ENCODE results near the gene GTPBP6.
"Not testable (repeated sequence)": the region's sequence is repeated elsewhere in the genome, so short reads cannot be mapped to it uniquely, and the experiment has no call there.

The GTPBP6 gene

DNA sequence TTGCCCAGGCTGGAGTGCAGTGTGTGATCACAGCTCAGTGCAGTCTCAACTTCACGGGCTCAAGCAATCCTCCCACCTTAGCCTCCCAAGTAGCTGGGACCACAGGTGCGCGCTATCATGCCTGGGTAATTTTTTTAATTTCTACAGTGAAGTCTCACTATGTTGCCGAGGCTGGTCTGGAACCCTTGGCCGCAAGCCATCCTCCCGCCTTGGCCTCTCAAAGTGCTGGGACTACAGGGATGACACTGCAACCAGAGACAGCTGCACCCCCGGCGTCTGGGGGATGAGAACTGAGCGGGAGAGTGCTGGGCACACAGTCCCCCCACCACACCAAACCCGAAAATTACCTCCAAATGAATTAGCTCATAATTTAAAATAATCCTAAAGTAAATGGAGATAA, 33.1 kb upstream of the GTPBP6 start:
- no peak for DNase-seq

DNA sequence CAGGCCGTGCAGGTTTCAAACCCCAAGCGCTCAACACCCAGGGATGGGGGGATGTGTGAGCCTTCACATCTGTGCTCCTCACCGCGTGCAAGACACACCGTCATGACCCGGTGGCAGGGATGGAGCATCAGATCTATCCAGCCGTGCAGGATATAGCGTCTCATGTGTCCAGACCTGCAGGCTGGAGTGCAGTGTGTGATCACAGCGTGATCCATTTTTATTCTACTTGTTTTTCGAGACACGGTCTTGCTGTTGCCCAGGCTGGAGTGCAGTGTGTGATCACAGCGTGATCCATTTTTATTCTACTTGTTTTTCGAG, 32.7 kb upstream of the GTPBP6 start:
- not testable (repeated sequence) for DNase-seq

DNA sequence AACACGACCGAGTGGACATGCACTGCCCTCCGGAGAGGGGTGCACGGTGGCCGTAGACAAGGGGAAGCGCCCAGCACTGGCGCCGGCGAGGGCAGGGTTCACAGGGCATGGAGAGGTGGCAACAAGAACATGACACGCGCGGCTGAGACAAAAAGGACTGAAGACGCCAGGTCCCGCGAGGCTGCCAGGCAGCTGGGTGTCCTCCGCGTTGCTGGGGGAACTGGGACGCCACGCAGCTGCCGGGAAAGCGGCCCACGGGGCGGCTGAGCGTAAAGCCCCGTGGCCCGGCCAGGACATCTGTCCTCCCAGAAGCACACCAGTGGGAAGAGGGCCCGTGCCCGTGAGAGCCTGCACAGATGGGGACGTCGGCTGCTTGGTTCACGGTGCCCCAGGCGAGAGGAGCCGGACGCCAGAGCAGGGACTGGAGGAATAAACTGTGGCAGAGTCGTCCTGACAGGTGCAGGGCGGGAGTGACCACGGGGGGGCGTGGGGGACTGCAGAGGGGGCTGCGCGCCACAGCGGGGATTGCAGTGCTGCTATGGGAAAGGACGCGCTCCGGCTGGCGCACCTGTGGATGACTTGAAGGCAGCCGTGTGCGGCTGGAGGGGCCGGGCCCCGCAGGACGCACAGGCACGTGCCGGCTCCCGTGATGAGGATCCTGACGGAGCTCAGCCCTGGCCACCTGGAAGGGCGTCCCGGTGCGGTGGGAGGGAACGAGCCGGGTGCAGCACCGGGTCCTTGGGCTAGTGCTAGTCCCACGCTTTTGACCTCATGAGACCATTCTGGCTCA, 32.1 kb upstream of the GTPBP6 start:
- no peak for DNase-seq

DNA sequence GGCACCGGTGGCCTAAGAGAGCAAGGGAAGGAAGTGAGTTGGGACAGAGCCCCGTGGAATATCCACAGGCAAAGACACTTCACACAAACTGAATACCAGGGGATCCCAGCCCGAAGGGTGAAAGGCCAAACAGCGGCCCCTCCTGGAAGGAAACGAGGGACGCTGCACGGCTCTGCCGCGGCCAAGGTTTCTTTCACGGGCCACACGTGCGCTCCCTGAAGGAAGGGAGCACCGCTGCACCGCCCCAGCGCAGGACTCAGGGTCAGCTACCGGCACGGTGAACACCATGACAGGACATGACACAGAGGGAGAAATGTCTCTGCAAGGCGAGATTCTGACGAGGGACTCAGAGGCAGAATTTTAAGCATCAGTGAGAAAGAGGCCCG, 31.5 kb upstream of the GTPBP6 start:
- DNase-seq = no peak

DNA sequence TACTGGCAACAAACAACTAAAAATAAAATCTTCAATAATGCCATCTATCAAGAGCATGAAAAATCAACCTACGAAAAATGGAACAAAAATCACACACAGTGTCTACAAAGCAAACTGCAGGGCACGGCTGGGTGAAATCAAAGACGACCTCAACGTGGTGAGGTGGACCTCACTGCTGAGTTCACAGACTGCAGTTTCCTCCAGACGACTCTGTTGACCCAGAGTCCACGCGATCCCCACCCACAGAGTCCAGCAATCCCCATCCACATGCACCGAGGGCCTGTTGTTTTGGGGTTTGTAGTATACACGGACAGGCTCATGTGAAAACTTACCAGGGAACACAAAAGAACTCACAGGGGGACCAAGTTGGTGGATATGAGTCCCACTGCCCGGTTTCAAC, 31.1 kb upstream of the GTPBP6 start:
- DNase-seq = no peak

DNA sequence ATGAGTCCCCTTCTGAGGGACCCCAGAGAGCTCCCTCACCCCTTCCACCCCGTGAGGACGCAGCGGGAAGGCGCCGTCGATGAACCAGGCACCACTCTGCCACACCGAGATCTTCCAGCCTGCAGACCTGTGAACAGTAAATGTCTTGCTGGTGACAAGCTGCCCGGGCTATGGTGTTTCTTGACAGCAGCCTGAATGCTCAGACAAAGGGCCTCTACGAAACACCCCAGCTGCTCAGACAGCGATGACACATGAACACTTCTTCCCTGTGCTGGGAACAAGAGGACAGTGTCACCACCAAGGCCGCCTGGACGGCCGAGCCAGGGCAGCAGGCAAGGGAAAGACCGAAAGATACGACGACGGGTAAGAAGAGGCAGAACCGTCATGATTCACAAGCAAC, 30.6 kb upstream of the GTPBP6 start:
- no peak for DNase-seq

DNA sequence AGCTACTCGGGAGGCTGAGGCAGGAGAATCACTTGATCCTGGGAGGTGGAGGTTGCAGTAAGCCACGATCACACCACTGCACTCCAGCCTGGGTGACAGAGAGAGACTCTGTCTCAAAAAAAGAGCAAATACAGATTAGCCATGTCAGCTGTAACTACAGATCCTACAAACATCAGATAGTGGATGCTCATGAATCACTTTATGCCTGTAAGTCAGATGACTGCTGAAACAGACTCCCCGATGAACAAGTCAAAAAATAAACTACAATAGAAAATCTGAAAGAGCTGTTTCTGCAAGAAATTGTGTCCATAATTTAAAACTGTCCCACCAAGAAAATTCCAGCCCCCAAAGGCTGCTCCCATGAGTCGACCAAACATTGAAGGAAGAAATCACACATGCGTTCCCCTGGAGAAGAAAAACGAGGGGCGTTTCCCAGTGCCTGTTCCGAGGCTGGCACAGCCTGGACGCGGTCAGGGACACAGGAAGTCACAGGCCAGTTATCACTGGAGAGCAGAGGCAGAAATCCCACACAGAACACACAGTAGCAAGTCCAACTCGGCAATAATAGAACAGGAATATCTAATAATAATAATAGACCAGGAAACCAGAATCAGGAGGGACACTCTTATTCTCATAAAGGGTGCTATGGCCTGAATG, 30.0 kb upstream of the GTPBP6 start:
- DNase-seq = no peak

DNA sequence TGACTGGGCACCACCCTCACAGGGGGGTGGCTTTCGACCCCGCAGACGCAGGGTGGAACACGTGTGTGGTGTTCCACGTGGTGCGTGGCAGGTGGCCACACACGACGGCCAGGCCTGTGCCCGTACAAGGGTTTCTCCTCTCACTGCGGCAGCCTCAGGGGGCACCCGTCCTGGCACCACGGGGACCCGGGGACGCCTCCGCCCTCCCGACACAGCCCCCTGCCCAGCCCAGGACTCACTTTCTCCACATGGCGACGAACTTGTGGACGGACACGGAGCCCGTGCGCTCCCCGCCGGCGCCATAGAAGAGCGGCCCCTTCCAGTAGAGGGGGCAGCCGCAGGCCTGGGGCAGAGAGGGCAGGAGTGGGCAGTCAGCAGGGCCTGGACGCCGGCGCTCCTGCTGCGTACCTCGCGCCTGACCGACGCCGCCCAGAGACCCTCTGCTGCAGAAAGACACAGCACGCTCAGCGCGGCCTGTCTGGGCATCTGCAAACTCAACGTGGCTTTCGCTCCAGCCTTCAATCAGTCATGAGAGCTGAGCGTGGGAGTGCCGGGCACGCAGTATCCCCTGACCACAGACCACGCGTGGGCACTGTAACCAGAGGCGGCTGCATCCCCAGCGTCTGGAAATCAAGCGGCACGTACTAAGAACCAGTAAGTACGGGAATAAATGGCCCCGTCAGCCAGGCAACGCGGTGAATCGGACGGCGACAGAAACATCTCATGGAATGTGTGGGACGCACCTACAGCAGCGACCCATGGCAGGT, 28.9 kb upstream of the GTPBP6 start:
- DNase-seq = no peak

DNA sequence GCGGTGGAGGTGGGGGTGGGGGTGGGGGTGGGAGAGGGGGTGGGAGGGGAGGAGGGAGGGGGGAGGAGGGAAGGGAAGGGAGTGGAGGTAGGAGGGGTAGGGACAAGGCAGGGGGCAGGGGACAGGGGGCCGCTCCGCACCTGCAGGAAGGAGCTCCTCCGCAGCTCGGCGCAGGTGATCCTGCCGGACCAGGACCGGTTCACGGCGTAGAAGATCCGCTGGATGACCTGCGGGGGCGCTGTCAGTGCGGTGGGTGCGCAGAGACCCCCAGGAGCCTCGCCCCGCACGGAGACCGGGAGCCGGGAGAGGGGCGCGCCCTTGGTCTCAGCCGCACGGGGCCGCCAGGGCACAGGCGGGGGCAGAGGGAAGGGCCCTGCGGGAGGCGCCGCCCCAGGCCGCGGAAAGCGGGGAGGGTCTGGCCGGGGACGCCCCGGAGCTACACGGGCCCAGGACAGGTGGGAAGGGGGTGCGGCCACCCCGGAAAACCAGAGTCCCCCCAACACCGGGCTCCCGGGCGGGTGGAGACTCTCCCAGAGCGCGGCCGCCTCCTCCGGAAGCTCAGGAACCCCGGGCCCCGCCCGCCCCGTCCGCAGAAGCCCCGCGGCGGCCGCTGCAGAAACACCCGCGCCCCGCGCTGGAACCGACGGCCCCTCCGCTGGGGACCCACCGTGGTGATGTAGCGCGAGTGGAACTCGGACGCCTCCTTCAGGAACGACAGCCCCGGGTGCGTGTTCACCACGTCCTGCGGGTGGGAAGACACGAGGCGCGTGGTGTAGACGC, 27.6 kb upstream of the GTPBP6 start:
- DNase-seq = no peak

DNA sequence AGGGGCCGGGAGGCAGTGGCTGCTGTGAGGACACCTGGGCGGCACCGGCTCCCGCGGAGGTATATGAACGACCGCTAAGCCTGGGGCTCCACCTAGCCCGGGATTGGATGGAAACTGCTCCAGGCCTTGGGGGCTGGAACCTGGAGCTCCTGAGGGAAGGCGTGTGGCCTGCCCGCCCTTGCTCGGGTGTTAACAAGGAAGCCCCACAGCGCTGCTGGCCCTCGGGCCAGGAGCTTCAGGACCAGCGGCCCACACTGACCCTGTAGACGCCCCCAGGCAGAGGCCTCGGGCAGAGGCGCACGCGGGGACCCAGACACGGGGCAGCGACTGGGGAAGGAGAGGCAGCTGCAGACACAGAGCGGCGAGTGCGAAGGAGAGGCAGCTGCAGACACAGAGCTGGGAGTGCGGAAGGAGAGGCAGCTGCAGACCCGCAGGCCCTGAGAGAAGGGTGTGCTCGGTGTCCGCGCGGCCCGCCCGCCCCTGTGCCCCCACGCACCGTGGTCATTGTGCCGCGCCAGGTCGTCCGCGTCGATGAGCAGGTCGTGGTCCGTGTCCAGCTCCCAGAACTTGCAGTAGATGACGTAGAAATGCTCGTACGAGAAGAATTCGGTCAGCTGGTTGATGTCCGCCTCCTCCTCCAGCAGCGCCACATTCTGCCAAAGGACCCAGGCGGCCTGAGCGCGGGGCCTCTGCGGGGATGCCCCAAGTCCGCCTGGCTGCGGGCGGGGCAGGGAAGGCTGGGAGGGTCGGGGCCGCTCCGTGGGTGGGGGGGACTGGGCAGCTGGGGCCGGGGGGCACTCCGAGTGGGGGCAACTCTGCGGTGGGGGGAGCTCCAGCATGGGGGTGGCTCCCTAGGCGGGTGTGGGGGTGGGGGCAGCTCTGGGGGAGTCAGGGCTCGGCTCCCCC, 26.7 kb upstream of the GTPBP6 start:
- no peak for DNase-seq

DNA sequence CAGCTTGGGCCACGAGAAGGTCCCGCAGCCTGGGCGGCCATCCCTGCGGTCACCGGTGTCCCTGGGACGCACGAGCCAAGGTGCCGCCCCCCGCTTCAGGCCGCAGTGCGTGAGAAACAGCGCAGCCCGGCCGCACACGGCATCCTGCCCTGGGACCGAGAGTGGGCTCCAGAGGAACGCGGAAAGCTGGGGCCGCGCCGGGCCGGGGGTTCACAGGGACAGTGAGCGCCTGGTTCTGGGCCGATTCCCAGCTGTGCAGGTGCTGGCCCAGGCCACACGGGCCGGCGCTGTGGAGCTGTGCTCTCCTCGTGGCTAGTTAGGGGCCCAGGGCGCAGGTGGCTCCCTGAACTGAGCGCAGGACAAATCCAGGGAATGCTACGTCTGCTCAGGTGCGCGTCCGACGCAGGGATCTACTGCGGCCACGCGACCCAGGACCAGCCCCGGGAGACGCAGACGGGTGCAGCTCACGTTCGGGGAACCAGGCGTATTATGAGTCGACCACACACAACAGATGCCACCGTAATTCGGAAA, 25.8 kb upstream of the GTPBP6 start:
- DNase-seq = no peak

DNA sequence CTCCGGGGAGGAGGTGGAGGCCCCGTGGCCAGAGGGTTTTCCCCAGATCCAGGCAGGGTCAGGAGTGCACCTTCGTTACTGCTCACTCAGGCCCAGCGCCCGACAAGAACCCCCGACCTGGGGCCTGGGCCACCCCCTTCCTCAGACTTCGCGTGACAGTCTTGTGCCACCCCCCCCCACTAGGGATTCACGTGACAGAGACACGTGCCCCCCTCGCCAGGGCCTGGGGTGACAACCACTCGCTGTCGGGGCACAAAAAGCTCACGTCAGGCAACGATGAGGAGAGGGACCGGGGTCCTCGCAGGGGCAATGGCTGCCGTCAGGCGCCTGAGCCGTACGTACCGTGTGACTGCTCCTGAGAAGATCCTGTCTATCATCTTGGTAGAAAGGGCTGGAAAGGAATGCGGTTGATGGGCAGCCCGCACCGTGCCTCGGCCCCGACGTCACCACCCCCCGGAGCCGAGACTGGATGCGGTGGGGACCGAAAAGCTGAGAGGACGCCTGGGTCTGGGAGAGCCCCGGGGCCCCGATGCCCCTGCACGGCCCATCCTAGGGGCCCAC, 23.0 kb upstream of the GTPBP6 start:
- no peak for DNase-seq

DNA sequence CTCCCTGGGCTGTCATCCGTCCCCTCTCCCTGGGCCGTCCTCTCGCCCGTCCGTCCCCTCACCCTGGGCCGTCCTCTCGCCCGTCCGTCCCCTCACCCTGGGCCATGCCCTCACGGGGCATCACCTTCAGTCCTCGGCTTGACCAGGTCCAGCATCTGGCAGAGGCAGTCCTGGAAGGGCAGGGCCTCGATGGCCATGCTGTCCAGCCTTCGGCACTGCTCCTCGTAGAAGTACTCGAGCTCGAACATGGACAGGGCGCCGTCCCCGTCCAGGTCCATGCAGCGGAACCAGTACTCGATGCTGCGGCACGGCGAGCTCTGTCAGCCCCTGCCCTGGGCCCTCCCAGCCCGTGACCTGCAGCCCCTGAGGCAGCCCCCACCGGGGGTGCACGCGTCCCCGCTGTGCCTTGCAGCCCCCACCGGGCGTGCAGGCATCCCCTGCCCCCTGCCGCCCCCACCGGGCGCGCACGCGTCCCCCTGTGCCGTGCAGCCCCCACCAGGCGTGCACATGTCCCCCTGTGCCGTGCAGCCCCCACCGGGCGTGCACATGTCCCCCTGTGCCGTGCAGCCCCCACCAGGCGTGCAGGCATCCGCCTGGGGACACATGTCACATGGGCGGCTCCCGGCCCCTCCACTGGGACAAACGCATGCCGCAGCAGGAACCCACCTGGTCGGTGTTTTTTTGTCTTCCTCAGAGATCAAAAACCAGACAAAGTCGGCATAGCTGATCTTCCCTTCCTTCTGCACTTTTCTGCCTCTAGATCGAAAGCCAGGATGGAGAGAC, 22.2 kb upstream of the GTPBP6 start:
- no peak for DNase-seq

DNA sequence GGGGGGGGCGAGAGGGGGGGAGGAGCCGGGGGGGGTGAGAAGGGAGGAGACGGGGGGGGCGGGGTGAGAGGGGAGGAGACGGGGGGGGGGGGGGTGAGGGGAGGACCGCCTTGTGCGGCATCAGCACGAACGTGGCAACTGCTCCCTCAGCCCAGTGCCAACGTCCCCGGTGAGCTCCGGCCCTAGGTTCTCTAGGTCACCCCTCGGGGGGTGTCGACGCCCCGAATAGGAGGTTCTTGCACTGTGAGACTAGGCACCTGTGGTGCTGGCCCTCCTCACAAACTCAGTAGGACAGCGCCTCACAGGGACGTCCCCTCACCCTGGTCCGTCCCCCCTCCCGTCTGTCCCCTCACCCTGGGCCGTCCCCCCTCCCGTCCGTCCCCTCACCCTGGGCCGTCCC, 21.5 kb upstream of the GTPBP6 start:
- DNase-seq = no peak

DNA sequence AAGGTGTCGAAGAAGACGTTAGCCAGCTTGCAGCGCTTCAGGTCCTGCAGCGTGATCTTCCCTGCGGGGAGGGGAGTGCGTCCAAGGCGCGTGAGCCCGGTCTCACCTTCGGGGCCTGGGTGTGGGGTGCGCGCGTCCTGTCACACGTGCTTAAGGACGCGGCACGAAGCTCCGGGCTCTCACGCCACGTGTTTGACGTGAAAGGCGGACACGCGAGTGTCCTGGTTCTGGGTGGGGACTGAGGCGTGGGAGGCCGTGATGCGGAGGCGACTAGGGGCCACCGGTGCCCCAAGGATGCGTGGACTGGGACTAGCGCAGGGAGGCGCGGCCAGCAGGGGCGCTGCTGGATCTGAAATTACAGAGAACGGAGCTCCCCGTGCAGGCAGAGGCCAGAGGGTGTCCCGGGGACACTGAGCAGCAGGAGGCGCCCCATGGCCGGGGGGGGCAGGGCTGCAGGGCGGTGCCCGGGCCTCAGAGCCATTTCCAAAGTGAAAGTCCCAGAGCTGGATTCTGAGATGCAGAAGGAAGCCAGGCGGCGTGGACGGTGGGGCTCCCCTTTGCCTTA, 20.3 kb upstream of the GTPBP6 start:
- no peak for DNase-seq

DNA sequence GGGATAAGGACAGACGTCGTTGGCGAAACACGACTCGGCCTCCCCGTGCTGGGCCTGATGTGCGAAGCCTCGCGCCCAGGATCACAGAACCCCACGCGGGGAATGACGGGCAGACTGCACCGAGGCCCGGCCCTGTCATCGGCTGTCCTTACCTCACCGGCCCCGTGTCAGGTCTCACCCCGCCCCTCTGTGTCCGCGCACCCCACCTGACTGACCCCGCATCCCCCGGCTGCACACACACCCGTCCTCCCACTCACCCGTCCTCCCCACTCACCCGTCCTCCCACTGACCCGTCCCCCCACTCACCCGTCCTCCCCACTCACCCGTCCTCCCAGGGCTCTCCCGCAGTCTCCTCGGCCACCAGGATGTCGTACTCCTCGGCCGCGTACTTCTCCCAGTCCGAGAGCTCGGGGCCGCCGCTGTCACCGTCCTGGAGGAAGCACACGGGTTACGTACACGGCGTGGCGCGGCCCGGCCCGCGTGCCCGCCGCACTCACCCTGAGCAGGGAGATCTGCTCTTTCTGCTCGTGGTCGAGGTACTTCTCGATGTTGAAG, 19.8 kb upstream of the GTPBP6 start:
- no peak for DNase-seq

DNA sequence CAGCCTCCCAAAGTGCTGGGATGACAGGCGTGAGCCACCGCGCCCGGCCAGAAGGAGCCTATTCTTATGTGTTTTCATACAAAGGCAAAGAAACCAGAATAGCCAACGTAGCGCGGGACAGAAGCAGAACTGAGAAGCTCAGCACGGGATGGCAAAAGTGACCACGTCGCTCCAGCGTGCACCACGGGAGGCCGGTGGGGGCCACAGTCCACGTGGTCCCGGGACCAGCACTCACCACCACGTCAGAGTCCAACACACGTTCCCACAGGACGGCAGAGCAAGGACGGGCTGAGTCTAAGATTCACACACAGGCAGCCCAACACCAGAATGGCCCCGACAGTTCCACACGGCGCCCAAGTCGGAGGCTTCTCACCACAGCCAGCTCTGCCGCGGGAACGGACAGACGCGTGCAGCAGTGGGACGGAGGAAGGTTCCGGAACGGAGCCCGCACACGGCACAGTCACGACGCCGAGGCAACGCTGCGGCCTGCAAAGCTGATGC, 18.8 kb upstream of the GTPBP6 start:
- DNase-seq = no peak

DNA sequence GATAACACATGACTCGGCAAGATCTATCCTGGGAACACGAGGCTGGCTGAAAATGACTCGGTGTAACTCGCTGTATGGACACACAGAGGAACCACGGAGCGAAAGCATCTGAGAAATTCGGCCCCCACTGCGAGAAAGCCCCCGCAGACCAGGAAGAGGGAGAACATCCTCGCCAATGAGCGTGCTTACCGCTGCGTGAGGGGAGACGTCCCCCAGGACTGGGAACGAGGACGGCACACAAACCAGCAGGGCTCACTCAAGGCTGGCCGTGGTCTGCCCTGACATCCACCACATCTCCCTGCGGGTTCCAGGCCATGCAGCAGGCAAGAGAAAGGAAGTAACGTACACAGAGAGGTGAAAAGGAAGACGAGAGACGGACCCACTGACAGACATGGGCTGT, 17.6 kb upstream of the GTPBP6 start:
- DNase-seq = no peak

DNA sequence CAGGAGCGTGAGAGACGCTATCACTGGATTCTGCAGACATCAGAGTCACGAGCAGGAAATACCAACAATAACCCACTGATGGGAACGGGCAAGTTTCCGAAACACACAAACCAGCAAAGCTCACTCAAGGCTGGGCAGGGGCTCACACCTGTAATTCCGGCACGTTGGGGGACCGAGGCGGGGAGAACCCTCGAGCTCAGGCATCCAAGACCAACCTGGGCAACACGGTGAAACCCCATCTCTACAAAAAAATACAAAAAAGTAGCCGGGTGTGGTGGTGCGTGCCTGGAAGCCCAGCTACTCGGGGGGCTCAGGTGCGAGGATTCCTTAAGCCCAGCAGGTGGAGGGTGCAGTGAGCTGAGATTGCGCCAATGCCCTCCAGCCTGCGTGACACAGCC, 17.2 kb upstream of the GTPBP6 start:
- DNase-seq = no peak

Data from bone marrow (tissue), 2 donors.